Thyroid gland (tissue), 4 donors: ENCODE measurements around the gene ACAD8. TPM values are rescaled to one million over a fixed set of nuclear protein-coding genes. Genes with fewer than 3 reads are reported as not detected.
A peak's percentile ranks its signal among the peaks of the same experiment; 100 is the strongest.

ENCODE experiments used
- DNase-seq, 2 donors: peaks; one replicate each; pipeline ENCODE4 v3.0.0-alpha.2; 2019
- H3K27ac ChIP-seq, 3 donors: fragments of 200-600 bp; sonication (generic); 1 replicate in 2 of 3; 2 replicates in 1 of 3; pipeline ENCODE4 v1.5.1; 2016 to 2019; ENCODE audit warnings: mild to moderate bottlenecking in 1 of 3, moderate library complexity in 1 of 3
- H3K27me3 ChIP-seq: fragments of 200-600 bp; sonication (generic); one replicate; pipeline ENCODE4 v1.5.1; 2019
- H3K36me3 ChIP-seq, 2 donors: fragments of 200-600 bp; sonication (generic); one replicate each; pipeline ENCODE4 v1.5.1; 2016 to 2019
- H3K4me1 ChIP-seq, 2 donors: fragments of 200-600 bp; sonication (generic); one replicate each; pipeline ENCODE4 v1.5.1; 2017 to 2019
- H3K4me3 ChIP-seq, 3 donors: fragments of 200-600 bp; sonication (generic); replicated peaks in 1 of 3; 1 replicate in 2 of 3; 2 replicates in 1 of 3; pipeline ENCODE4 v1.5.1; 2016; ENCODE audit warnings: mild to moderate bottlenecking in 1 of 3
- H3K9me3 ChIP-seq: fragments of 200-600 bp; sonication (generic); one replicate; pipeline ENCODE4 v1.5.1; 2017
- CTCF ChIP-seq, 6 experiments: fragments of 200-600 bp in 3 of 6; fragments of 450-650 bp in 3 of 6; sonication (generic) in 3 of 6; IDR thresholded peaks; one replicate each; pipeline ENCODE4 v1.5.1; 2016 to 2019; ENCODE audit warnings: antibody characterized with exemption in 6 of 6, mild to moderate bottlenecking in 2 of 6, inconsistent platforms in 1 of 6, moderate library complexity in 1 of 6
- POLR2A ChIP-seq, 2 donors: fragments of 450-650 bp; IDR thresholded peaks; one replicate each; pipeline ENCODE4 v1.6.1; 2017; ENCODE audit warnings: antibody characterized with exemption in 2 of 2, mild to moderate bottlenecking in 2 of 2, moderate library complexity in 1 of 2
- WGBS, 2 donors: methylation state at CpG; one replicate each; pipeline ENCODE4 v1.1.5; 2017; 5-methylcytosine and 5-hydroxymethylcytosine counted together
- intact Hi-C: fragments of 100-400 bp; cut with DNase I; formaldehyde crosslinking; loops from one replicate; pipeline ENCODE4 v1.15.1; 2023
- total RNA-seq, 4 donors: library from RNA; depleted of rRNA; stranded (reverse); fragments of >200 nt; gene quantifications; one replicate each; pipeline ENCODE4 v1.2.3, GENCODE V29; 2016

ACAD8 gene
- total RNA-seq, 4 donors from 2014 or later, result 57.2 to 130 (median 73.2) TPM

GRCh38 chr11:134257101-134257500 is 3.7 kb downstream of the ACAD8 start:
- 49 to 65% methylated on average over 11 of the region's 11 CpGs for WGBS, 2 donors
- no peak overlapping the region for H3K4me3 ChIP-seq
- no peaks in the 10 kb centered on the region for H3K27me3 ChIP-seq
- H3K4me1 ChIP-seq, result peaks cover 8 to 46% of the 10 kb centered on the region in 2 donors
- TF ChIP-seq CTCF (IDR thresholded peaks at IDR 0.05) (no peak), POLR2A (IDR thresholded peaks at IDR 0.05) (no peak)
- no peaks in the 10 kb centered on the region for H3K9me3 ChIP-seq
- peak; percentile 56 to 80 for DNase-seq
- peak overlapping the region in 1 of 3 donors; percentile 87 for H3K27ac ChIP-seq
- peaks cover 26 to 36% of the 10 kb centered on the region in 2 donors for H3K36me3 ChIP-seq
- intact Hi-C loops, result no loop called here

DNA sequence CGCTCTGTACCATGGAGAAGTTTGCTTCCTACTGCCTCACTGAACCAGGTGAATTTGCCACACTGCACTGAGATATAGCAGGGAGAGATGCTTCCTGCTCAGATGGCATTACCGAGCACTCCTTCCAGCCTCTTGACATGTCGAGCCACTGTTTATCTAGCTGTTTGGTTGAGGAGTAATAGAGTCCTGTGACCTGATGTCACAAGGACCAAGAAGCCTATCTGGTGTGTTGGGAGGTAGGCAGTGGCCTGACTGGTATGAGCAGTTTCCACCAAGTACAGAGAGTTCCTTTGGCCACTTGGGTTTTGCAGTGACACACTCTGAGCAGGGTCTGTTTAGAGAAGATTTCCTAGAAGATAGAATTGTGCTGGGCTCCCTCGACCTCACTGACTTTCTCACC is 5.2 kb downstream of the ACAD8 start:
- 41 to 74% methylated on average over 4 of the region's 4 CpGs for WGBS, 2 donors
- Histone ChIP-seq H3K4me1 (peaks cover 4 to 42% of the 10 kb centered on the region in 2 donors), H3K27me3 (no peaks in the 10 kb centered on the region)

GRCh38 chr11:134260503-134260902 is 7.1 kb downstream of the ACAD8 start:
- H3K27ac ChIP-seq, result no peak overlapping the region
- H3K9me3 ChIP-seq, result no peaks in the 10 kb centered on the region
- H3K27me3 ChIP-seq, result no peaks in the 10 kb centered on the region
- peaks cover 0 to 35% of the 10 kb centered on the region in 2 donors for H3K4me1 ChIP-seq
- intact Hi-C loops, result no loop called here
- DNase-seq, result no peak
- no peak for TF ChIP-seq CTCF (IDR thresholded peaks at IDR 0.05)
- no peak for TF ChIP-seq POLR2A (IDR thresholded peaks at IDR 0.05)
- peaks cover 40 to 48% of the 10 kb centered on the region in 2 donors for H3K36me3 ChIP-seq
- H3K4me3 ChIP-seq, result no peak overlapping the region

More for the DNA sequence above, 5.2 kb downstream of the ACAD8 start:
- peak; percentile 51 to 84 for DNase-seq
- Histone ChIP-seq H3K4me3 (no peak overlapping the region), H3K27ac (peak overlapping the region in 2 of 3 donors; percentile 46 to 87), H3K36me3 (peaks cover 39 to 47% of the 10 kb centered on the region in 2 donors), H3K9me3 (no peaks in the 10 kb centered on the region)
- TF ChIP-seq CTCF (IDR thresholded peaks at IDR 0.05) (no peak), POLR2A (IDR thresholded peaks at IDR 0.05) (peak in 1 of 2 donors; percentile 32)
- intact Hi-C loops, result no loop called here

DNA sequence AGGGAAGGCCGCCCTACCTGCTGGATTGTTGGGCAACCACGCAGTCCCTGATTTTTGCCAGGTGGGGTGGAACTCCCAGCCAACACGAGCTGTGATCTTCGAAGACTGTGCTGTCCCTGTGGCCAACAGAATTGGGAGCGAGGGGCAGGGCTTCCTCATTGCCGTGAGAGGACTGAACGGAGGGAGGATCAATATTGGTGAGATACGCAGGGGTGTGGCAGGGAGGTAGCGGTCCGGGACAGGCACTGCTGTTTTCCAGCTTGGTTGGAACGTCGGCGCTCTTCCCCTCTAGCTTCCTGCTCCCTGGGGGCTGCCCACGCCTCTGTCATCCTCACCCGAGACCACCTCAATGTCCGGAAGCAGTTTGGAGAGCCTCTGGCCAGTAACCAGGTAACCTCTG is 7.6 kb downstream of the ACAD8 start:
- H3K4me1 ChIP-seq, result peaks cover 0 to 33% of the 10 kb centered on the region in 2 donors
- no peaks in the 10 kb centered on the region for H3K9me3 ChIP-seq
- no peak for TF ChIP-seq CTCF (IDR thresholded peaks at IDR 0.05)
- no peak for TF ChIP-seq POLR2A (IDR thresholded peaks at IDR 0.05)
- peaks cover 40 to 48% of the 10 kb centered on the region in 2 donors for H3K36me3 ChIP-seq
- no peak overlapping the region for H3K27ac ChIP-seq
- H3K4me3 ChIP-seq, result no peak overlapping the region
- no peaks in the 10 kb centered on the region for H3K27me3 ChIP-seq
- 94 to 95% methylated on average over 16 of the region's 16 CpGs for WGBS, 2 donors
- intact Hi-C loops, result no loop called here
- no peak for DNase-seq

GRCh38 chr11:134261626-134262488 is 8.5 kb downstream of the ACAD8 start:
- no peaks in the 10 kb centered on the region for H3K27me3 ChIP-seq
- TF ChIP-seq CTCF (IDR thresholded peaks at IDR 0.05), result peak in 1 of 6 experiments; percentile 29
- no peak for TF ChIP-seq POLR2A (IDR thresholded peaks at IDR 0.05)
- no peak for DNase-seq
- H3K4me3 ChIP-seq, result no peak overlapping the region
- intact Hi-C loops, result no loop called here
- peaks cover 0 to 26% of the 10 kb centered on the region in 2 donors for H3K4me1 ChIP-seq
- peaks cover 40 to 48% of the 10 kb centered on the region in 2 donors for H3K36me3 ChIP-seq
- WGBS, 2 donors, result 88 to 92% methylated on average over 14 of the region's 14 CpGs
- no peak overlapping the region for H3K27ac ChIP-seq
- no peaks in the 10 kb centered on the region for H3K9me3 ChIP-seq
